ENCODE results near the gene JCAD. TPM values are rescaled to one million over a fixed set of nuclear protein-coding genes. Genes with fewer than 3 reads are reported as not detected.
A peak's percentile ranks its signal among the peaks of the same experiment; 100 is the strongest.

Gene JCAD
- total RNA-seq, 2 donors from 2014 or later = 0.05 to 0.29 TPM

- H3K4me1 Mint-ChIP-seq (ENCODE audit: low read depth) = no peaks in the 10 kb centered on the region
- H3K36me3 Mint-ChIP-seq (ENCODE audit: insufficient read depth in 2 of 2) = no peaks in the 10 kb centered on the region
- H3K27me3 Mint-ChIP-seq (ENCODE audit: low read depth) = peaks cover 16% of the 10 kb centered on the region
- no peak for DNase-seq
- ATAC-seq (replicated peaks in 1 of 2) = no peak
- no peaks in the 10 kb centered on the region for H3K9me3 Mint-ChIP-seq
- no peak overlapping the region for H3K4me3 Mint-ChIP-seq
- no peak overlapping the region for H3K27ac Mint-ChIP-seq
Observed at GRCh38 chr10:30070001-30070685, 10.8 kb upstream of the JCAD start.

GRCh38 chr10:30068492-30069223 lies 9.3 kb upstream of the JCAD start:
- H3K4me3 Mint-ChIP-seq = no peak overlapping the region
- ATAC-seq (replicated peaks in 1 of 2) = no peak

GRCh38 chr10:30063099-30063498 lies 3.7 kb upstream of the JCAD start:
- no peak overlapping the region for H3K27ac Mint-ChIP-seq
- H3K4me3 Mint-ChIP-seq = no peak overlapping the region
- H3K9me3 Mint-ChIP-seq = no peaks in the 10 kb centered on the region
- no peak for ATAC-seq (replicated peaks in 1 of 2)
- peaks cover 52% of the 10 kb centered on the region for H3K27me3 Mint-ChIP-seq (ENCODE audit: low read depth)
- DNase-seq = no peak
- H3K36me3 Mint-ChIP-seq (ENCODE audit: insufficient read depth in 2 of 2) = peaks cover 0 to 2% of the 10 kb centered on the region in 2 donors
- H3K4me1 Mint-ChIP-seq (ENCODE audit: low read depth) = peaks cover 5% of the 10 kb centered on the region

More at GRCh38 chr10:30068492-30069223, 9.3 kb upstream of the JCAD start:
- no peaks in the 10 kb centered on the region for H3K9me3 Mint-ChIP-seq
- H3K36me3 Mint-ChIP-seq (ENCODE audit: insufficient read depth in 2 of 2) = no peaks in the 10 kb centered on the region
- no peak for DNase-seq
- H3K4me1 Mint-ChIP-seq (ENCODE audit: low read depth) = no peaks in the 10 kb centered on the region
- peaks cover 10% of the 10 kb centered on the region for H3K27me3 Mint-ChIP-seq (ENCODE audit: low read depth)
- no peak overlapping the region for H3K27ac Mint-ChIP-seq

- no peak for ATAC-seq (replicated peaks in 1 of 2)
- Mint-ChIP-seq H3K9me3 (no peaks in the 10 kb centered on the region), H3K4me3 (no peak overlapping the region), H3K27me3 (ENCODE audit: low read depth) (peaks cover 57% of the 10 kb centered on the region), H3K4me1 (ENCODE audit: low read depth) (peaks cover 5% of the 10 kb centered on the region), H3K36me3 (ENCODE audit: insufficient read depth in 2 of 2) (peaks cover 0 to 2% of the 10 kb centered on the region in 2 donors), H3K27ac (no peak overlapping the region)
- DNase-seq = no peak
Observed at GRCh38 chr10:30062582-30062981, 3.2 kb upstream of the JCAD start.

- Mint-ChIP-seq H3K27ac (no peak overlapping the region), H3K36me3 (ENCODE audit: insufficient read depth in 2 of 2) (peaks cover 0 to 2% of the 10 kb centered on the region in 2 donors), H3K27me3 (ENCODE audit: low read depth) (peaks cover 62% of the 10 kb centered on the region), H3K9me3 (no peaks in the 10 kb centered on the region), H3K4me3 (no peak overlapping the region), H3K4me1 (ENCODE audit: low read depth) (peaks cover 5% of the 10 kb centered on the region)
- ATAC-seq (replicated peaks in 1 of 2) (no peak), DNase-seq (no peak)
Observed at GRCh38 chr10:30062090-30062489, 2.7 kb upstream of the JCAD start.

GRCh38 chr10:30058570-30059132 lies 735 bp downstream of the JCAD start:
- Mint-ChIP-seq H3K36me3 (ENCODE audit: insufficient read depth in 2 of 2) (peaks cover 0 to 2% of the 10 kb centered on the region in 2 donors), H3K27ac (no peak overlapping the region), H3K4me3 (peak overlapping the region; percentile 59 to 73), H3K27me3 (ENCODE audit: low read depth) (peaks cover 69% of the 10 kb centered on the region), H3K4me1 (ENCODE audit: low read depth) (peaks cover 5% of the 10 kb centered on the region), H3K9me3 (no peaks in the 10 kb centered on the region)
- ATAC-seq (replicated peaks in 1 of 2) = peak in 1 of 2 donors; percentile 20
- DNase-seq = no peak

GRCh38 chr10:30057894-30058556 lies 1.4 kb downstream of the JCAD start:
- no peaks in the 10 kb centered on the region for H3K9me3 Mint-ChIP-seq
- ATAC-seq (replicated peaks in 1 of 2) (no peak), DNase-seq (no peak)
- H3K36me3 Mint-ChIP-seq (ENCODE audit: insufficient read depth in 2 of 2) = peaks cover 0 to 2% of the 10 kb centered on the region in 2 donors
- peaks cover 5% of the 10 kb centered on the region for H3K4me1 Mint-ChIP-seq (ENCODE audit: low read depth)
- peaks cover 63% of the 10 kb centered on the region for H3K27me3 Mint-ChIP-seq (ENCODE audit: low read depth)
- peak overlapping the region; percentile 59 to 73 for H3K4me3 Mint-ChIP-seq
- no peak overlapping the region for H3K27ac Mint-ChIP-seq

- H3K27ac Mint-ChIP-seq = no peak overlapping the region
- DNase-seq (no peak), ATAC-seq (replicated peaks in 1 of 2) (no peak)
- H3K4me3 Mint-ChIP-seq = no peak overlapping the region
- peaks cover 4% of the 10 kb centered on the region for H3K4me1 Mint-ChIP-seq (ENCODE audit: low read depth)
- peaks cover 0 to 2% of the 10 kb centered on the region in 2 donors for H3K36me3 Mint-ChIP-seq (ENCODE audit: insufficient read depth in 2 of 2)
- no peaks in the 10 kb centered on the region for H3K9me3 Mint-ChIP-seq
- peaks cover 58% of the 10 kb centered on the region for H3K27me3 Mint-ChIP-seq (ENCODE audit: low read depth)
Observed at GRCh38 chr10:30057421-30057841, 2.0 kb downstream of the JCAD start.

GRCh38 chr10:30056767-30057355 lies 2.5 kb downstream of the JCAD start:
- H3K9me3 Mint-ChIP-seq = no peaks in the 10 kb centered on the region
- H3K36me3 Mint-ChIP-seq (ENCODE audit: insufficient read depth in 2 of 2) = peaks cover 0 to 2% of the 10 kb centered on the region in 2 donors
- H3K4me1 Mint-ChIP-seq (ENCODE audit: low read depth) = no peaks in the 10 kb centered on the region
- DNase-seq (no peak), ATAC-seq (replicated peaks in 1 of 2) (no peak)
- H3K27ac Mint-ChIP-seq = no peak overlapping the region
- peaks cover 58% of the 10 kb centered on the region for H3K27me3 Mint-ChIP-seq (ENCODE audit: low read depth)
- H3K4me3 Mint-ChIP-seq = no peak overlapping the region

- peaks cover 56% of the 10 kb centered on the region for H3K27me3 Mint-ChIP-seq (ENCODE audit: low read depth)
- H3K27ac Mint-ChIP-seq = no peak overlapping the region
- ATAC-seq (replicated peaks in 1 of 2) (no peak), DNase-seq (no peak)
- no peaks in the 10 kb centered on the region for H3K9me3 Mint-ChIP-seq
- peaks cover 0 to 2% of the 10 kb centered on the region in 2 donors for H3K36me3 Mint-ChIP-seq (ENCODE audit: insufficient read depth in 2 of 2)
- H3K4me1 Mint-ChIP-seq (ENCODE audit: low read depth) = no peaks in the 10 kb centered on the region
- no peak overlapping the region for H3K4me3 Mint-ChIP-seq
Observed at GRCh38 chr10:30056281-30056680, 3.1 kb downstream of the JCAD start.

- Mint-ChIP-seq H3K27ac (no peak overlapping the region), H3K36me3 (ENCODE audit: insufficient read depth in 2 of 2) (peaks cover 0 to 2% of the 10 kb centered on the region in 2 donors), H3K4me1 (ENCODE audit: low read depth) (no peaks in the 10 kb centered on the region), H3K9me3 (no peaks in the 10 kb centered on the region), H3K27me3 (ENCODE audit: low read depth) (peaks cover 56% of the 10 kb centered on the region), H3K4me3 (no peak overlapping the region)
- ATAC-seq (replicated peaks in 1 of 2) = no peak
- DNase-seq = no peak
Observed at GRCh38 chr10:30055226-30055662, 4.1 kb downstream of the JCAD start.

GRCh38 chr10:30052062-30052461 lies 7.3 kb downstream of the JCAD start:
- Mint-ChIP-seq H3K27ac (no peak overlapping the region), H3K4me3 (no peak overlapping the region), H3K4me1 (ENCODE audit: low read depth) (peaks cover 23% of the 10 kb centered on the region), H3K9me3 (no peaks in the 10 kb centered on the region), H3K27me3 (ENCODE audit: low read depth) (peaks cover 63% of the 10 kb centered on the region), H3K36me3 (ENCODE audit: insufficient read depth in 2 of 2) (no peaks in the 10 kb centered on the region)
- ATAC-seq (replicated peaks in 1 of 2) (no peak), DNase-seq (no peak)

All from activated T-cell treated with anti-CD3 and anti-CD28 coated beads, Interleukin-2, amount 50 U/mL, for 72 hours (primary cell).